ENCODE data around the gene DIAPH2. TPM values are rescaled to one million over a fixed set of nuclear protein-coding genes. Genes with fewer than 3 reads are reported as not detected.

DIAPH2 gene
- total RNA-seq, 1 experiment from 2014 or later = 10.4 TPM

- Histone ChIP-seq H3K36me3 (ENCODE audit: insufficient read depth, low read length, poor library complexity, severe bottlenecking) (no peaks in the 10 kb centered on the region), H3K4me3 (ENCODE audit: low read depth, low read length, poor library complexity, severe bottlenecking) (no peak overlapping the region), H3K9me3 (ENCODE audit: low read depth, low read length, poor library complexity, severe bottlenecking) (no peaks in the 10 kb centered on the region), H3K27ac (ENCODE audit: low read depth, low read length, poor library complexity, severe bottlenecking) (no peak overlapping the region), H3K27me3 (replicated peaks; ENCODE audit: insufficient read depth, low read depth, low read length, poor library complexity) (no peaks in the 10 kb centered on the region), H3K4me1 (ENCODE audit: insufficient read depth, low read length, poor library complexity, severe bottlenecking) (no peaks in the 10 kb centered on the region)
- POLR2A ChIA-PET (ENCODE audit: low non-redundant PET) = no interaction called here
- CTCF ChIA-PET = no interaction called here
- TF ChIP-seq, protein P1, sequence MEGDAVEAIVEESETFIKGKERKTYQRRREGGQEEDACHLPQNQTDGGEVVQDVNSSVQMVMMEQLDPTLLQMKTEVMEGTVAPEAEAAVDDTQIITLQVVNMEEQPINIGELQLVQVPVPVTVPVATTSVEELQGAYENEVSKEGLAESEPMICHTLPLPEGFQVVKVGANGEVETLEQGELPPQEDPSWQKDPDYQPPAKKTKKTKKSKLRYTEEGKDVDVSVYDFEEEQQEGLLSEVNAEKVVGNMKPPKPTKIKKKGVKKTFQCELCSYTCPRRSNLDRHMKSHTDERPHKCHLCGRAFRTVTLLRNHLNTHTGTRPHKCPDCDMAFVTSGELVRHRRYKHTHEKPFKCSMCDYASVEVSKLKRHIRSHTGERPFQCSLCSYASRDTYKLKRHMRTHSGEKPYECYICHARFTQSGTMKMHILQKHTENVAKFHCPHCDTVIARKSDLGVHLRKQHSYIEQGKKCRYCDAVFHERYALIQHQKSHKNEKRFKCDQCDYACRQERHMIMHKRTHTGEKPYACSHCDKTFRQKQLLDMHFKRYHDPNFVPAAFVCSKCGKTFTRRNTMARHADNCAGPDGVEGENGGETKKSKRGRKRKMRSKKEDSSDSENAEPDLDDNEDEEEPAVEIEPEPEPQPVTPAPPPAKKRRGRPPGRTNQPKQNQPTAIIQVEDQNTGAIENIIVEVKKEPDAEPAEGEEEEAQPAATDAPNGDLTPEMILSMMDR (conservative IDR thresholded peaks at IDR 0.05; ENCODE audit: low read depth, low read length) = no peak
- TF ChIP-seq EZH2 (IDR thresholded peaks at IDR 0.05; ENCODE audit: borderline replicate concordance, low read depth, low read length, poor library complexity, severe bottlenecking) = no peak
- no peak for DNase-seq (ENCODE audit: low spot score)
- intact Hi-C loops (cut with micrococcal nuclease; ENCODE audit: unreplicated experiment) = no loop called here
- BruUV-seq (replicated peaks) = no TSS peak
Measured at GRCh38 chrX:97168646-97169045, 484.0 kb downstream of the DIAPH2 start.

GRCh38 chrX:97175147-97175546 is 490.5 kb downstream of the DIAPH2 start:
- Histone ChIP-seq H3K27me3 (replicated peaks; ENCODE audit: insufficient read depth, low read depth, low read length, poor library complexity) (no peaks in the 10 kb centered on the region), H3K27ac (ENCODE audit: low read depth, low read length, poor library complexity, severe bottlenecking) (no peak overlapping the region), H3K4me1 (ENCODE audit: insufficient read depth, low read length, poor library complexity, severe bottlenecking) (no peaks in the 10 kb centered on the region), H3K36me3 (ENCODE audit: insufficient read depth, low read length, poor library complexity, severe bottlenecking) (no peaks in the 10 kb centered on the region), H3K9me3 (ENCODE audit: low read depth, low read length, poor library complexity, severe bottlenecking) (no peaks in the 10 kb centered on the region), H3K4me3 (ENCODE audit: low read depth, low read length, poor library complexity, severe bottlenecking) (no peak overlapping the region)
- CTCF ChIA-PET = no interaction called here
- no peak for DNase-seq (ENCODE audit: low spot score)
- intact Hi-C loops (cut with micrococcal nuclease; ENCODE audit: unreplicated experiment) = no loop called here
- POLR2A ChIA-PET (ENCODE audit: low non-redundant PET) = no interaction called here
- BruUV-seq (replicated peaks) = no TSS peak
- TF ChIP-seq, protein P1 (conservative IDR thresholded peaks at IDR 0.05; ENCODE audit: low read depth, low read length) = no peak
- no peak for TF ChIP-seq EZH2 (IDR thresholded peaks at IDR 0.05; ENCODE audit: borderline replicate concordance, low read depth, low read length, poor library complexity, severe bottlenecking)

DNA sequence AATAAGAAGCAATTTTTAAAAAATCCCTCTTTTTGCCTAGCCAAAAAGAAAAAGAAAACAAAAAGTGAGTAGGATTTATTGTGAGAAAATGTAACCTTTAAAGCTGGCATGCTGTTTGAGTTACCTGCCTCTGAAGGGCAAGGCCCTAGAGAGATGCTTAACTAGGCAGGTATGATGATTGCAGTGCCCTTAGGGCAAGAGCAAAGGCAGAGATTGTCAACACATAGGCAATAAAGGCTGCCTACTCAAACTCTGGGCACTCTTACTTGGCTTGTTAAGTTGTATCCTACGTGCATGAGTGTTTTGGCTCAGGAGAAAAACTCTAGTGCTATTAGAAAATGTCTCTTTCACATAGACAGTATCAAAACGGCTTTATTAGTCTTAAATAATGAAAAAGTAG is 505.0 kb downstream of the DIAPH2 start:
- DNase-seq (ENCODE audit: low spot score) = no peak
- Histone ChIP-seq H3K27ac (ENCODE audit: low read depth, low read length, poor library complexity, severe bottlenecking) (no peak overlapping the region), H3K4me1 (ENCODE audit: insufficient read depth, low read length, poor library complexity, severe bottlenecking) (no peaks in the 10 kb centered on the region), H3K27me3 (replicated peaks; ENCODE audit: insufficient read depth, low read depth, low read length, poor library complexity) (no peaks in the 10 kb centered on the region), H3K9me3 (ENCODE audit: low read depth, low read length, poor library complexity, severe bottlenecking) (no peaks in the 10 kb centered on the region), H3K4me3 (ENCODE audit: low read depth, low read length, poor library complexity, severe bottlenecking) (no peak overlapping the region), H3K36me3 (ENCODE audit: insufficient read depth, low read length, poor library complexity, severe bottlenecking) (no peaks in the 10 kb centered on the region)
- BruUV-seq (replicated peaks) = no TSS peak
- ChIA-PET CTCF (no interaction called here), POLR2A (ENCODE audit: low non-redundant PET) (no interaction called here)
- intact Hi-C loops (cut with micrococcal nuclease; ENCODE audit: unreplicated experiment) = no loop called here
- TF ChIP-seq, protein P1 (conservative IDR thresholded peaks at IDR 0.05; ENCODE audit: low read depth, low read length) = no peak
- no peak for TF ChIP-seq EZH2 (IDR thresholded peaks at IDR 0.05; ENCODE audit: borderline replicate concordance, low read depth, low read length, poor library complexity, severe bottlenecking)
